Erythroblast (primary cell): ENCODE measurements around the gene CAP1.

Source experiments
- GATA1 ChIP-seq: IDR thresholded peaks from 2 replicates; pipeline ENCODE4 v1.6.1; 2011; ENCODE audit warnings: low read depth, mild to moderate bottlenecking, control low read depth, low read length, moderate library complexity
- POLR2A ChIP-seq: IDR thresholded peaks from 2 replicates; pipeline ENCODE4 v1.6.1; 2011; ENCODE audit warnings: mild to moderate bottlenecking, low read length

DNA sequence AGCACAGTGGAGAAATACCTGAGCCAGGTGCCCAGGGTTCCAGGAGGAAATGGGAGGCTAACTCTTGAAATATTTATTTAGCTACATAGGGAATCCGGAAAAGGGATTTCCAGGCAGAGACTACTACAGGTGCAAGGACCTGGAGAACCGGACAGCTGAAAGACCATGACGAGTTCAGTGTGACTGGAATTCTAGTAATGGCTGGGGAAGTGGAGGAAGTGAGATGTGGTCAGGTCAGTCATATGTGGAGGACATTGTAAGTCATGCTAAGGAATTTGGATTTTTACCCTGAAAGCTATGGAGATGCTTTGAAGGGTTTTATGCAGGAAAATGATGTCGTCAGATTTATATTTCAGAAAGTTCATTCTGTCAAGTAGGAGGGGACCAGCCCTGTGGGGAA, 1.8 kb downstream of the CAP1 start:
- TF ChIP-seq POLR2A (no peak), GATA1 (no peak)
